ENCODE results near the gene GTF2H4.

GRCh38 chr6:30902709-30903108, 5.3 kb upstream of the GTF2H4 start:
- TF ChIP-seq, protein P1, sequence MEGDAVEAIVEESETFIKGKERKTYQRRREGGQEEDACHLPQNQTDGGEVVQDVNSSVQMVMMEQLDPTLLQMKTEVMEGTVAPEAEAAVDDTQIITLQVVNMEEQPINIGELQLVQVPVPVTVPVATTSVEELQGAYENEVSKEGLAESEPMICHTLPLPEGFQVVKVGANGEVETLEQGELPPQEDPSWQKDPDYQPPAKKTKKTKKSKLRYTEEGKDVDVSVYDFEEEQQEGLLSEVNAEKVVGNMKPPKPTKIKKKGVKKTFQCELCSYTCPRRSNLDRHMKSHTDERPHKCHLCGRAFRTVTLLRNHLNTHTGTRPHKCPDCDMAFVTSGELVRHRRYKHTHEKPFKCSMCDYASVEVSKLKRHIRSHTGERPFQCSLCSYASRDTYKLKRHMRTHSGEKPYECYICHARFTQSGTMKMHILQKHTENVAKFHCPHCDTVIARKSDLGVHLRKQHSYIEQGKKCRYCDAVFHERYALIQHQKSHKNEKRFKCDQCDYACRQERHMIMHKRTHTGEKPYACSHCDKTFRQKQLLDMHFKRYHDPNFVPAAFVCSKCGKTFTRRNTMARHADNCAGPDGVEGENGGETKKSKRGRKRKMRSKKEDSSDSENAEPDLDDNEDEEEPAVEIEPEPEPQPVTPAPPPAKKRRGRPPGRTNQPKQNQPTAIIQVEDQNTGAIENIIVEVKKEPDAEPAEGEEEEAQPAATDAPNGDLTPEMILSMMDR (IDR thresholded peaks at IDR 0.05) = no peak
- no peak for TF ChIP-seq POLR2A (IDR thresholded peaks at IDR 0.05)
